H1 (cell line): Measurements from ENCODE around the gene ARID1B. TPM values are rescaled to one million over a fixed set of nuclear protein-coding genes. Genes with fewer than 3 reads are reported as not detected.

ENCODE experiments used
- CTCF ChIA-PET: fragments of 300-600 bp; sonication (Branson Sonifier 250); formaldehyde crosslinking; loops from one replicate; lab custom pipeline; 2021; ENCODE audit not compliant: partially characterized antibody; lab: Charles Lee
- POLR2A ChIA-PET: fragments of 300-600 bp; sonication (Branson Sonifier 250); formaldehyde crosslinking; loops from one replicate; lab custom pipeline; 2021; ENCODE audit warnings: inconsistent platforms; ENCODE audit not compliant: partially characterized antibody; lab: Charles Lee
- DNase-seq, 2 experiments: peaks; one replicate each; pipeline versions ENCODE4 v3.0.0 to v3.0.0-alpha.2; 2010 to 2022; ENCODE audit warnings: low spot score in 2 of 2, low read depth in 1 of 2, mixed read lengths in 1 of 2
- FAIRE-seq: peaks from 2 replicates; lab custom pipeline; 2011; peaks lifted over from hg19 to GRCh38; lab: Jason Lieb, UNC
- H2AFZ ChIP-seq: 2 replicates; pipeline ENCODE4 v1.8.1; 2012; ENCODE audit warnings: low read length, inconsistent platforms
- H2AK5ac ChIP-seq: 2 replicates; pipeline ENCODE4 v1.6.1; 2013; ENCODE audit warnings: low read depth, low read length
- H2BK120ac ChIP-seq: replicated peaks from 2 replicates; pipeline ENCODE3; 2013; ENCODE audit warnings: low read depth, low read length, inconsistent platforms
- H2BK12ac ChIP-seq: 2 replicates; pipeline ENCODE4 v1.6.1; 2013; ENCODE audit warnings: low read depth, low read length
- H2BK15ac ChIP-seq: 2 replicates; pipeline ENCODE4 v1.6.1; 2013; ENCODE audit warnings: low read length
- H2BK20ac ChIP-seq: 2 replicates; pipeline ENCODE4 v1.6.1; 2013; ENCODE audit warnings: low read length
- H2BK5ac ChIP-seq: 2 replicates; pipeline ENCODE4 v1.6.1; 2013; ENCODE audit warnings: low read depth, low read length
- H3K14ac ChIP-seq: 2 replicates; pipeline ENCODE4 v1.6.1; 2013; ENCODE audit warnings: inconsistent platforms; ENCODE audit not compliant: insufficient read length
- H3K18ac ChIP-seq: 2 replicates; pipeline ENCODE4 v1.6.1; 2013; ENCODE audit warnings: low read length; ENCODE audit errors: extremely low read depth
- H3K23ac ChIP-seq: 2 replicates; pipeline ENCODE4 v1.6.1; 2013; ENCODE audit warnings: inconsistent platforms; ENCODE audit not compliant: insufficient read length
- H3K23me2 ChIP-seq: 2 replicates; pipeline ENCODE4 v1.6.1; 2013; ENCODE audit warnings: low read depth, low read length
- H3K27ac ChIP-seq: 2 replicates; pipeline ENCODE4 v1.6.1; 2011; ENCODE audit warnings: low read depth, low read length, inconsistent platforms
- H3K27me3 ChIP-seq, 4 experiments: replicated peaks in 1 of 4; 1 replicate in 1 of 4; 2 replicates in 3 of 4; pipeline versions ENCODE4 v1.6.1 to v1.8.1; 2011 to 2013; ENCODE audit warnings: low read length in 3 of 4, mild to moderate bottlenecking in 3 of 4, inconsistent platforms in 2 of 4, mixed read lengths in 2 of 4, moderate library complexity in 1 of 4; ENCODE audit not compliant: control insufficient read depth in 3 of 4, insufficient read depth in 3 of 4; ENCODE audit errors: extremely low read depth in 1 of 4
- H3K36me3 ChIP-seq, 4 experiments: 2 replicates each; pipeline versions ENCODE4 v1.6.1 to v1.8.1; 2011 to 2013; ENCODE audit warnings: mild to moderate bottlenecking in 4 of 4, low read length in 3 of 4, moderate library complexity in 2 of 4, control low read depth in 1 of 4, inconsistent platforms in 1 of 4; ENCODE audit not compliant: insufficient read depth in 4 of 4, control insufficient read depth in 2 of 4
- H3K4ac ChIP-seq: replicated peaks from 2 replicates; pipeline ENCODE3; 2013; ENCODE audit warnings: low read length, low read depth, mixed read lengths, inconsistent platforms; ENCODE audit not compliant: insufficient read length
- H3K4me1 ChIP-seq, 4 experiments: replicated peaks in 1 of 4; 1 replicate in 1 of 4; 2 replicates in 3 of 4; pipeline versions ENCODE4 v1.6.1 to v1.8.1; 2011 to 2013; ENCODE audit warnings: low read length in 3 of 4, inconsistent platforms in 2 of 4, mixed read lengths in 1 of 4; ENCODE audit not compliant: insufficient read depth in 4 of 4, control insufficient read depth in 3 of 4
- H3K4me2 ChIP-seq, 2 experiments: 2 replicates each; pipeline versions ENCODE4 v1.6.1 to v1.8.1; 2011 to 2013; ENCODE audit warnings: low read depth in 2 of 2, low read length in 2 of 2, control low read depth in 1 of 2, inconsistent platforms in 1 of 2, mild to moderate bottlenecking in 1 of 2; ENCODE audit not compliant: insufficient read depth in 1 of 2
- H3K4me3 ChIP-seq, 4 experiments: fragments of 200-600, 300-600 bp in 1 of 4; sonication (generic), shearing (Covaris generic), sonication (Bioruptor Twin) in 1 of 4; 2 replicates each; pipeline versions ENCODE4 v1.5.1 to v1.8.1; 2011 to 2016; ENCODE audit warnings: low read length in 4 of 4, low read depth in 3 of 4, control low read depth in 2 of 4, inconsistent platforms in 2 of 4, mild to moderate bottlenecking in 2 of 4, mixed read lengths in 1 of 4, moderate library complexity in 1 of 4; ENCODE audit not compliant: insufficient read depth in 2 of 4; ENCODE audit errors: extremely low read depth in 1 of 4
- H3K56ac ChIP-seq: replicated peaks from 2 replicates; pipeline ENCODE3; 2013; ENCODE audit warnings: low read depth, mild to moderate bottlenecking, mixed read lengths, low read length, inconsistent platforms; ENCODE audit not compliant: insufficient read length
- H3K79me1 ChIP-seq: 2 replicates; pipeline ENCODE4 v1.6.1; 2013; ENCODE audit warnings: low read depth, low read length, control low read depth
- H3K79me2 ChIP-seq, 2 experiments: 2 replicates each; pipeline versions ENCODE4 v1.6.1 to v1.8.1; 2012 to 2013; ENCODE audit warnings: low read length in 2 of 2, mild to moderate bottlenecking in 2 of 2, inconsistent platforms in 1 of 2; ENCODE audit not compliant: insufficient read depth in 2 of 2, control insufficient read depth in 1 of 2
- H3K9ac ChIP-seq, 4 experiments: replicated peaks in 1 of 4; 1 replicate in 1 of 4; 2 replicates in 3 of 4; pipeline versions ENCODE4 v1.6.1 to v1.8.1; 2011 to 2013; ENCODE audit warnings: low read depth in 3 of 4, low read length in 3 of 4, control low read depth in 2 of 4, mild to moderate bottlenecking in 2 of 4, moderate library complexity in 2 of 4, inconsistent platforms in 1 of 4; ENCODE audit errors: extremely low read depth in 1 of 4
- H3K9me3 ChIP-seq, 2 experiments: 2 replicates each; pipeline versions ENCODE4 v1.6.1 to v1.8.1; 2012 to 2013; ENCODE audit warnings: mild to moderate bottlenecking in 2 of 2, moderate library complexity in 2 of 2, control low read depth in 1 of 2, inconsistent platforms in 1 of 2, low read depth in 1 of 2, low read length in 1 of 2, mixed read lengths in 1 of 2; ENCODE audit not compliant: insufficient read depth in 2 of 2
- H4K20me1 ChIP-seq, 2 experiments: replicated peaks in 1 of 2; 2 replicates each; pipeline versions ENCODE3 to v1.8.1; 2011 to 2013; ENCODE audit warnings: inconsistent platforms in 2 of 2, low read length in 2 of 2, mild to moderate bottlenecking in 1 of 2; ENCODE audit not compliant: insufficient read depth in 2 of 2, control insufficient read depth in 1 of 2
- H4K5ac ChIP-seq: 2 replicates; pipeline ENCODE4 v1.6.1; 2013; ENCODE audit warnings: low read length, low read depth, mixed read lengths, inconsistent platforms; ENCODE audit not compliant: insufficient read length
- H4K8ac ChIP-seq: 2 replicates; pipeline ENCODE4 v1.8.0; 2013; ENCODE audit warnings: mild to moderate bottlenecking, moderate library complexity, low read length, inconsistent platforms; ENCODE audit not compliant: insufficient read depth; ENCODE audit errors: extremely low read depth
- H4K91ac ChIP-seq: replicated peaks from 2 replicates; pipeline ENCODE3; 2013; ENCODE audit warnings: low read length, mixed read lengths, inconsistent platforms; ENCODE audit not compliant: insufficient read length
- ASH2L ChIP-seq: fragments of 200-600, 300-600 bp; sonication (generic); IDR thresholded peaks from one replicate; pipeline ENCODE4 v1.7.1; 2017; ENCODE audit warnings: low read length
- CREB1 ChIP-seq: IDR thresholded peaks from 2 replicates; pipeline ENCODE4 v1.6.1; 2012; ENCODE audit warnings: inconsistent platforms
- CTCF ChIP-seq, 3 experiments: IDR thresholded peaks; 1 replicate in 2 of 3; 2 replicates in 1 of 3; pipeline versions ENCODE4 v1.5.1 to v1.6.1; 2011; ENCODE audit warnings: low read length in 3 of 3, mild to moderate bottlenecking in 3 of 3, inconsistent platforms in 2 of 3, low read depth in 1 of 3, moderate library complexity in 1 of 3; ENCODE audit not compliant: insufficient read depth in 1 of 3; ENCODE audit errors: control extremely low read depth in 1 of 3
- EZH2 ChIP-seq: fragments of 200-600 bp; sonication (generic); IDR thresholded peaks from 2 replicates; pipeline ENCODE4 v1.7.1; 2012; ENCODE audit warnings: low read depth, mild to moderate bottlenecking, moderate library complexity, low read length, inconsistent platforms; ENCODE audit not compliant: severe bottlenecking
- HDAC6 ChIP-seq: IDR thresholded peaks from one replicate; pipeline ENCODE4 v1.7.1; 2012; ENCODE audit warnings: low read depth, mild to moderate bottlenecking, inconsistent platforms, low read length, moderate library complexity
- JUND ChIP-seq: IDR thresholded peaks from 2 replicates; pipeline ENCODE4 v1.6.1; 2011; ENCODE audit warnings: mild to moderate bottlenecking, improper control_type of control experiment, low read length
- POU5F1 ChIP-seq: IDR thresholded peaks from 2 replicates; pipeline ENCODE4 v1.6.1; 2011; ENCODE audit warnings: low read depth, mild to moderate bottlenecking, low read length, moderate library complexity
- RFX5 ChIP-seq: IDR thresholded peaks from 2 replicates; pipeline ENCODE4 v1.6.1; 2011; ENCODE audit warnings: low read depth, low read length, improper control_type of control experiment, borderline replicate concordance
- RXRA ChIP-seq: IDR thresholded peaks from 2 replicates; pipeline ENCODE4 v1.6.1; 2011; ENCODE audit warnings: low read depth, mild to moderate bottlenecking, low read length, moderate library complexity; ENCODE audit not compliant: insufficient read depth
- USF2 ChIP-seq: IDR thresholded peaks from 2 replicates; pipeline ENCODE4 v1.6.1; 2011; ENCODE audit warnings: low read length, improper control_type of control experiment
- WGBS, 2 experiments: shearing (Covaris generic) in 1 of 2; methylation state at CpG; one replicate each; pipeline versions ENCODE4 v1.1.6 to v1.1.7; 2013 to 2015; ENCODE audit warnings: low lambda C conversion rate in 2 of 2, mixed read lengths in 2 of 2, inconsistent platforms in 1 of 2, low coverage in 1 of 2, missing lambda C conversion rate in 1 of 2; ENCODE audit not compliant: insufficient replicate concordance in 2 of 2, insufficient coverage in 1 of 2, insufficient read length in 1 of 2; ENCODE audit errors: extremely low coverage in 1 of 2, missing lambda C conversion rate in 1 of 2; 5-methylcytosine and 5-hydroxymethylcytosine counted together
- polyA plus RNA-seq, 7 experiments: library from polyadenylated mRNA; depleted of rRNA in 3 of 7; stranded (reverse) in 5 of 7; unstranded in 2 of 7; fragments of >200 nt in 5 of 7; fragments of 200-250 nt in 2 of 7; gene quantifications; 1 replicate in 5 of 7; 2 replicates in 1 of 7; 4 replicates in 1 of 7; pipeline versions ENCODE4 v1.2.1 to v1.2.3, GENCODE V29; 2011 to 2013; ENCODE audit warnings: missing spikeins in 2 of 7, mixed read lengths in 2 of 7
- total RNA-seq: library from RNA; stranded (reverse); fragmentation: NEBNext Ultra II Directional; extraction: Animal tissue kit (Norgen Biotek cat#: 25700); gene quantifications from 2 replicates; pipeline ENCODE4 v1.2.1, GENCODE V29; 2021

ARID1B gene
- total and polyA plus RNA-seq, 2 of the 8 experiments (the other 6 are each of a cell fraction or from before 2014, with no cell fraction given): 24.3 to 70.3 TPM

GRCh38 chr6:156786652-156787051 lies 9.5 kb downstream of the ARID1B start:
- Histone ChIP-seq H4K91ac (no peak overlapping the region), H3K27ac (no peak overlapping the region), H3K18ac (no peak overlapping the region), H2AK5ac (no peak overlapping the region), H2BK5ac (no peak overlapping the region), H3K79me1 (peaks cover 5% of the 10 kb centered on the region), H3K27me3 (no peaks in the 10 kb centered on the region), H3K79me2 (peaks cover 37 to 100% of the 10 kb centered on the region in 2 experiments), H3K4me3 (no peak overlapping the region), H2BK15ac (no peak overlapping the region), H3K4me1 (peaks cover 4 to 40% (median 22%) of the 10 kb centered on the region in 4 experiments; a peak in 6 of 7 replicates), H3K23me2 (peaks cover 2% of the 10 kb centered on the region; the same call in 1 of the 2 replicates), H2BK20ac (no peak overlapping the region), H3K56ac (no peak overlapping the region), H3K4ac (no peak overlapping the region), H3K14ac (no peak overlapping the region), H4K20me1 (peaks cover 12 to 20% of the 10 kb centered on the region in 2 experiments), H4K5ac (no peak overlapping the region), H3K9ac (no peak overlapping the region), H3K9me3 (no peaks in the 10 kb centered on the region), H2BK12ac (no peak overlapping the region), H3K4me2 (no peak overlapping the region), H3K36me3 (peaks cover 0 to 11% (median 0%) of the 10 kb centered on the region in 4 experiments; a peak in 1 of 8 replicates), H2AFZ (no peak overlapping the region), H2BK120ac (no peak overlapping the region), H3K23ac (no peak overlapping the region), H4K8ac (no peak overlapping the region)
- FAIRE-seq (no peak), DNase-seq (no peak)
- ChIA-PET POLR2A (interaction anchor here (3.4 kb wide), 1 partner anchor 8 kb away, joined by 27 read pairs; the partner anchor contains the start of gene ARID1B), CTCF (interaction anchor here (0.7 to 1.5 kb wide), 3 partner anchors 13 to 345 kb away, joined by 3 to 4 read pairs (median 3); no protein-coding TSS in a partner anchor)
- 92% methylated on average over 4 of the region's 4 CpGs; no CpG with 5 or more reads in 1 of the 2 experiments for WGBS, 2 experiments
- TF ChIP-seq RXRA: no peak
- no peak for TF ChIP-seq CTCF (IDR thresholded peaks at IDR 0.05; ENCODE audit: control extremely low read depth in 1 of 3, insufficient read depth in 1 of 3, low read depth in 1 of 3, low read length in 3 of 3)
- no peak for TF ChIP-seq JUND
- TF ChIP-seq USF2: no peak
- no peak for TF ChIP-seq HDAC6
- no peak for TF ChIP-seq POU5F1
- TF ChIP-seq ASH2L: no peak
- no peak for TF ChIP-seq RFX5
- TF ChIP-seq EZH2: no peak
- no peak for TF ChIP-seq CREB1
